ENCODE results near the gene EFL1. TPM values are rescaled to one million over a fixed set of nuclear protein-coding genes. Genes with fewer than 3 reads are reported as not detected.

EFL1 gene
- total and polyA plus RNA-seq, 2 of the 8 experiments (the other 6 are each of a cell fraction or from before 2014, with no cell fraction given), result 10.8 to 31.5 TPM

DNA sequence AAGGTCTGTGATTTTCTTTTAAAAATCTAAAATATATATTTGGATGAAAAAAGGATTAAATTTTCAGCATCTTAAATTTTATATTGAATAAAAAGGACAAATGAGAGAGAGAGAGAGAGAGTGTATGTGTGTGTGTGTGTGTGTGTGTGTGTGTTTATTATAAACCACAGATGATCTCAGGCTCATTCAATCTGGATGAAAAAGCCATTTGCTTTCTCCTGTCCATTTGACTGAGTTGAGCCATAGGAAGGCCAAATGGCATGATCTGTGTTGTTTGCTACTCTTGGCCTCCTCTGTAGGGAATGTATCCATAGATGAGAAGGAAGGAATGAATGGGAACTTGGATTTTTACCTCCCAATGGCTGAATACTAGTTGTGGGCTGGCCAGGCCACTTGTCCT, 124.2 kb downstream of the EFL1 start:
- no peaks in the 10 kb centered on the region for H3K9me3 ChIP-seq (ENCODE audit: insufficient read depth in 2 of 2, low read depth in 1 of 2, low read length in 1 of 2)
- no peak overlapping the region for H3K4me2 ChIP-seq (ENCODE audit: insufficient read depth in 1 of 2, low read depth in 2 of 2, low read length in 2 of 2)
- no peak overlapping the region for H3K9ac ChIP-seq (replicated peaks in 1 of 4; ENCODE audit: extremely low read depth in 1 of 4, low read depth in 3 of 4, low read length in 3 of 4)
- ChIA-PET CTCF (ENCODE audit: partially characterized antibody) (interaction anchor here (0.6 to 1.3 kb wide), 4 partner anchors 11 to 102 kb away, joined by 3 to 5 read pairs (median 4); no protein-coding TSS in a partner anchor), POLR2A (ENCODE audit: partially characterized antibody) (no interaction called here)
- no peak overlapping the region for H2BK15ac ChIP-seq (ENCODE audit: low read length)
- H3K4me3 ChIP-seq (ENCODE audit: extremely low read depth in 1 of 4, insufficient read depth in 2 of 4, low read depth in 3 of 4, low read length in 4 of 4), result no peak overlapping the region
- no peaks in the 10 kb centered on the region for H4K20me1 ChIP-seq (replicated peaks in 1 of 2; ENCODE audit: control insufficient read depth in 1 of 2, insufficient read depth in 2 of 2, low read length in 2 of 2)
- no peaks in the 10 kb centered on the region for H3K79me1 ChIP-seq (ENCODE audit: low read depth, low read length)
- no peak overlapping the region for H2BK20ac ChIP-seq (ENCODE audit: low read length)
- DNase-seq (ENCODE audit: low read depth in 1 of 2, low spot score in 2 of 2), result no peak
- no peak overlapping the region for H4K5ac ChIP-seq (ENCODE audit: insufficient read length, low read depth, low read length)
- H4K8ac ChIP-seq (ENCODE audit: extremely low read depth, insufficient read depth, low read length), result no peak overlapping the region
- no peaks in the 10 kb centered on the region for H3K79me2 ChIP-seq (ENCODE audit: control insufficient read depth in 1 of 2, insufficient read depth in 2 of 2, low read length in 2 of 2)
- H3K36me3 ChIP-seq (ENCODE audit: control insufficient read depth in 2 of 4, insufficient read depth in 4 of 4, low read length in 3 of 4), result peaks cover 0 to 13% (median 9%) of the 10 kb centered on the region in 4 experiments; a peak in 5 of 8 replicates
- no peak overlapping the region for H2BK5ac ChIP-seq (ENCODE audit: low read depth, low read length)
- no peak overlapping the region for H3K23ac ChIP-seq (ENCODE audit: insufficient read length)
- no peak overlapping the region for H2BK12ac ChIP-seq (ENCODE audit: low read depth, low read length)
- H2BK120ac ChIP-seq (replicated peaks; ENCODE audit: low read depth, low read length), result no peak overlapping the region
- no peak for FAIRE-seq
- no peak overlapping the region for H3K14ac ChIP-seq (ENCODE audit: insufficient read length)
- H2AK5ac ChIP-seq (ENCODE audit: low read depth, low read length), result no peak overlapping the region
- no peak overlapping the region for H4K91ac ChIP-seq (replicated peaks; ENCODE audit: insufficient read length, low read length)
- H3K4me1 ChIP-seq (replicated peaks in 1 of 4; ENCODE audit: control insufficient read depth in 3 of 4, insufficient read depth in 4 of 4, low read length in 3 of 4), result no peaks in the 10 kb centered on the region
- no peak overlapping the region for H3K27ac ChIP-seq (ENCODE audit: low read depth, low read length)
- no peak overlapping the region for H2AFZ ChIP-seq (ENCODE audit: low read length)
- no peak for TF ChIP-seq HDAC6 (IDR thresholded peaks at IDR 0.05; ENCODE audit: low read depth, low read length)
- TF ChIP-seq EGR1 (IDR thresholded peaks at IDR 0.05; ENCODE audit: borderline replicate concordance, low read depth, low read length), result no peak
- no peak for TF ChIP-seq MAFK (IDR thresholded peaks at IDR 0.05; ENCODE audit: low read depth, low read length)
- no peak for TF ChIP-seq TEAD4 (IDR thresholded peaks at IDR 0.05; ENCODE audit: low read depth, low read length)
- no peak for TF ChIP-seq SP4 (IDR thresholded peaks at IDR 0.05; ENCODE audit: low read length)
- TF ChIP-seq MAX (IDR thresholded peaks at IDR 0.05), result no peak
- no peak for TF ChIP-seq SP1 (IDR thresholded peaks at IDR 0.05; ENCODE audit: low read depth, low read length)
- no peak overlapping the region for H3K4ac ChIP-seq (replicated peaks; ENCODE audit: insufficient read length, low read depth, low read length)
- no peak overlapping the region for H3K18ac ChIP-seq (ENCODE audit: extremely low read depth, low read length)
- no peak overlapping the region for H3K56ac ChIP-seq (replicated peaks; ENCODE audit: insufficient read length, low read depth, low read length)
- no peaks in the 10 kb centered on the region for H3K27me3 ChIP-seq (replicated peaks in 1 of 4; ENCODE audit: control insufficient read depth in 3 of 4, extremely low read depth in 1 of 4, insufficient read depth in 3 of 4, low read length in 3 of 4)
- H3K23me2 ChIP-seq (ENCODE audit: low read depth, low read length), result no peaks in the 10 kb centered on the region
